HEK293T (cell line): ENCODE data around the gene MYLK.

Experiments
- CTCF ChIA-PET: fragments of 350-600 bp; formaldehyde crosslinking; extraction: SDS; loops from one replicate; lab custom pipeline; 2021; ENCODE audit warnings: antibody characterized with exemption, inconsistent platforms; lab: Yijun Ruan, JAX
- POLR2A ChIA-PET: fragments of 350-600 bp; formaldehyde crosslinking; extraction: SDS; loops from one replicate; lab custom pipeline; 2020; ENCODE audit warnings: antibody characterized with exemption, inconsistent platforms; lab: Yijun Ruan, JAX
- DNase-seq: peaks from one replicate; pipeline ENCODE4 v3.0.0; 2012; ENCODE audit warnings: mixed read lengths; ENCODE audit errors: extremely low spot score
- ARNT ChIP-seq: fragments of 450-650 bp; IDR thresholded peaks from 2 replicates; pipeline ENCODE4 v1.6.1; 2017; ENCODE audit warnings: mild to moderate bottlenecking
- BHLHE40 ChIP-seq: fragments of 450-650 bp; IDR thresholded peaks from 2 replicates; pipeline ENCODE4 v1.6.1; 2016; ENCODE audit warnings: mild to moderate bottlenecking, moderate library complexity, borderline replicate concordance
- CTBP1 ChIP-seq: fragments of 450-650 bp; IDR thresholded peaks from 2 replicates; pipeline ENCODE4 v1.6.1; 2016; ENCODE audit warnings: borderline replicate concordance
- ELF4 ChIP-seq: fragments of 450-650 bp; IDR thresholded peaks from 2 replicates; pipeline ENCODE4 v1.6.1; 2017; ENCODE audit warnings: antibody characterized with exemption
- FOXA1 ChIP-seq: fragments of 450-650 bp; IDR thresholded peaks from 2 replicates; pipeline ENCODE4 v1.6.1; 2016; ENCODE audit warnings: mild to moderate bottlenecking
- FOXK2 ChIP-seq: fragments of 450-650 bp; IDR thresholded peaks from 2 replicates; pipeline ENCODE4 v1.6.1; 2016; ENCODE audit warnings: mild to moderate bottlenecking
- FOXM1 ChIP-seq: fragments of 450-650 bp; IDR thresholded peaks from 2 replicates; pipeline ENCODE4 v1.6.1; 2017; ENCODE audit warnings: mild to moderate bottlenecking, borderline replicate concordance
- HDGF ChIP-seq: fragments of 450-650 bp; IDR thresholded peaks from 2 replicates; pipeline ENCODE4 v1.6.1; 2017; ENCODE audit warnings: antibody characterized with exemption, borderline replicate concordance
- L3MBTL2 ChIP-seq: fragments of 450-650 bp; conservative IDR thresholded peaks from 2 replicates; pipeline ENCODE4 v1.6.1; 2016; ENCODE audit warnings: mild to moderate bottlenecking
- LEF1 ChIP-seq: fragments of 450-650 bp; IDR thresholded peaks from 2 replicates; pipeline ENCODE4 v1.6.1; 2017; ENCODE audit warnings: mild to moderate bottlenecking, borderline replicate concordance
- NFRKB ChIP-seq: fragments of 450-650 bp; IDR thresholded peaks from 2 replicates; pipeline ENCODE4 v1.6.1; 2016; ENCODE audit warnings: mild to moderate bottlenecking, moderate library complexity
- SP1 ChIP-seq: fragments of 450-650 bp; IDR thresholded peaks from 2 replicates; pipeline ENCODE4 v1.6.1; 2017
- SUZ12 ChIP-seq: fragments of 450-650 bp; IDR thresholded peaks from 2 replicates; pipeline ENCODE4 v1.6.1; 2016; ENCODE audit warnings: mild to moderate bottlenecking
- TARDBP ChIP-seq: fragments of 450-650 bp; IDR thresholded peaks from 2 replicates; pipeline ENCODE4 v1.6.1; 2016
- ZNF384 ChIP-seq: fragments of 450-650 bp; IDR thresholded peaks from 2 replicates; pipeline ENCODE4 v1.6.1; 2016
- TF ChIP-seq, protein P1 (sequence below): fragments of 450-650 bp; IDR thresholded peaks from 2 replicates; pipeline ENCODE4 v1.6.1; 2016

MYLK gene

DNA sequence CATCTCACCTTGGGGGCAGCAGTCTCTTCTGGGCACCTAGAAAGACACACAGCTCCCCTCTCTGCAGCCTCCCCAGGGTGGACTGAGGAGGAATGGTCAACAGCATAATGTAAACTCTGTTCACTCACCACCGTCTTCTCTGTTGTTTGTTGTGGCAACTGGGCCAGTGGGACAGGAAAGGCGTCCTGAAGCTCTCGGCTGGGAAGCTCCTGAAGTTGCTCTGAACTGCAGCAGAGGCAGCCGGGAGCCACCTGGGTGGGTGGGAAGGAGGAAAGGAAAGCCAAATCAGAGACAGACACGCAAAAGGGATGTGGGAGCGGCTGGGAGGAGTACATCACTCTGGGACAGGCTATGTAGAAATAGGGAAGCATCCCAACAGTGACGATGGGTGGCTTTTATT, 52.7 kb downstream of the MYLK start:
- TF ChIP-seq, protein P1, sequence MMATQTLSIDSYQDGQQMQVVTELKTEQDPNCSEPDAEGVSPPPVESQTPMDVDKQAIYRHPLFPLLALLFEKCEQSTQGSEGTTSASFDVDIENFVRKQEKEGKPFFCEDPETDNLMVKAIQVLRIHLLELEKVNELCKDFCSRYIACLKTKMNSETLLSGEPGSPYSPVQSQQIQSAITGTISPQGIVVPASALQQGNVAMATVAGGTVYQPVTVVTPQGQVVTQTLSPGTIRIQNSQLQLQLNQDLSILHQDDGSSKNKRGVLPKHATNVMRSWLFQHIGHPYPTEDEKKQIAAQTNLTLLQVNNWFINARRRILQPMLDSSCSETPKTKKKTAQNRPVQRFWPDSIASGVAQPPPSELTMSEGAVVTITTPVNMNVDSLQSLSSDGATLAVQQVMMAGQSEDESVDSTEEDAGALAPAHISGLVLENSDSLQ = no peak
- TF ChIP-seq BHLHE40 (no peak), TARDBP (no peak), SP1 (no peak), CTBP1 (no peak), FOXM1 (no peak), FOXA1 (no peak), ZNF384 (no peak), FOXK2 (no peak)
- ChIA-PET POLR2A (no interaction called here), CTCF (no interaction called here)
- no peak for DNase-seq

DNA sequence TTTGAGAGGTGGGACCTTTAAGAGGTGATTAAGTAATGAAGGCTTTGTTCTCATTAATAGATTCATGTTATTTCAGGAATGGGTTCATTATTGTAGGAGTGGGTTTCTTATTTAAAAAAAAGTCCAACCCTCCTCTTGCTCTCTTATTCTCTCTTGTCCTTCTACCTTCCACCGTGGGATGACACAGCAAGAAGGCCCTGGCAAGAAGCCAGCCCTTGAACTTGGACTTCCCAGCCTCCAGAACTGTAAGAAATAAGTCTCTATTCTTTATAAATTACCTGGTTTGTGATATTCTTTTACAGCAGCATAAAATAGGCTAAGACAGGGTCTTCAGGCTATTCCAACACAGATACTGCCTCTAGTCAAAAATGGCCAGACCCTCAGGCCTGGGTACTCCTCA, 62.2 kb downstream of the MYLK start:
- DNase-seq = no peak
- CTCF ChIA-PET = no interaction called here
- POLR2A ChIA-PET = no interaction called here
- TF ChIP-seq SP1 (no peak), BHLHE40 (no peak), CTBP1 (no peak), L3MBTL2 (no peak), FOXM1 (no peak), HDGF (no peak), ARNT (no peak), ELF4 (no peak), SUZ12 (no peak), LEF1 (no peak)
- TF ChIP-seq, protein P1 = no peak

DNA sequence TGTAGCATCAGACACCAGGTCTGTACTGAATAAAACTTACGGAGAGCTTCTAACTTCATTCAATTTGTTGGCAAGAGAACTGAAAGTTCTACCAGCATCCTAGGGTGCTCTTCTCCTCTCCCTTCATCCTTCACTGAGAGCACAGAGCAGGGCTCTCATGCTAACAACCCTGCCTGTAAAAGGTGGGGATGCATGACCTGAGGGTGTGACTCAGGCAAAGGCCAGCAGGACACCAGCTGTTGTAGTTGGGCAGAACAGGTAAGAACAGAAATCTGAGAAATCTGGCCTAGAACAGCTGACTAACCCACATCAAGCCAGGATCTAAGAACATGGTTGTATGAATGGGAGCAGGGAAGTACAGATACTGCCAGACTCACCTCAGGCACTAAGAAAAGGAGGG, 64.2 kb downstream of the MYLK start:
- TF ChIP-seq ZNF384 (no peak), CTBP1 (no peak), SUZ12 (no peak), LEF1 (no peak), FOXK2 (no peak), ELF4 (no peak), NFRKB (no peak), FOXA1 (no peak), L3MBTL2 (no peak), FOXM1 (no peak), ARNT (no peak), HDGF (no peak)
- CTCF ChIA-PET = no interaction called here
- no peak for DNase-seq
- POLR2A ChIA-PET = no interaction called here

DNA sequence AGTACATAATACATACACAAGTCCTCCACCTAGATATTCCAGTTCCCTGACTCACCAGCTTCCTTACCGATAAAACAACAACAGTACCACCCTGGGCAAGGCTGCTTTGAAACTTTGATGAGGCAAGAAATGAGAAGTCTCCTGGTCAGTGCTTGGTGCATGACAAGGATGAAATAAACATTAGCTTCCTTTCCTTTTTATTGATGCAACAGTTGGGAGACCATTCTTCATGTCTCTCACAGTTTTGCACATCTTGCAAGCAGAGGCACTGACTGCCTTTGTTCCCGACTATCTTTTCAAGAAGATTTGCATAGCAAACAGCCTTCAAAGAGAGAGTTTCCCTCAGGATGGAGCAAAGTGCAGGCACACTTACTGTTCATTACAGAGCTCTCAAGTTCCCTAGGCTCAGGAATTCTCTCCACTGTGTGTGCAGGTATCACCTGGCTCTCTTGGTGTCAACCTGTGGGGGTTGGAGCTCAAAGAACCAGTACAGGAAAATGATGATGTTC, 65.2 kb downstream of the MYLK start:
- ChIA-PET POLR2A (no interaction called here), CTCF (interaction anchor here (0.5 kb wide), 1 partner anchor 61 kb away, joined by 3 read pairs; no protein-coding TSS in a partner anchor)
- TF ChIP-seq LEF1 (no peak), FOXK2 (no peak), FOXA1 (no peak), SUZ12 (no peak), TARDBP (no peak), L3MBTL2 (no peak), CTBP1 (no peak), NFRKB (no peak), FOXM1 (no peak), SP1 (no peak), HDGF (no peak), ZNF384 (no peak)
- TF ChIP-seq, protein P1 = no peak
- no peak for DNase-seq

DNA sequence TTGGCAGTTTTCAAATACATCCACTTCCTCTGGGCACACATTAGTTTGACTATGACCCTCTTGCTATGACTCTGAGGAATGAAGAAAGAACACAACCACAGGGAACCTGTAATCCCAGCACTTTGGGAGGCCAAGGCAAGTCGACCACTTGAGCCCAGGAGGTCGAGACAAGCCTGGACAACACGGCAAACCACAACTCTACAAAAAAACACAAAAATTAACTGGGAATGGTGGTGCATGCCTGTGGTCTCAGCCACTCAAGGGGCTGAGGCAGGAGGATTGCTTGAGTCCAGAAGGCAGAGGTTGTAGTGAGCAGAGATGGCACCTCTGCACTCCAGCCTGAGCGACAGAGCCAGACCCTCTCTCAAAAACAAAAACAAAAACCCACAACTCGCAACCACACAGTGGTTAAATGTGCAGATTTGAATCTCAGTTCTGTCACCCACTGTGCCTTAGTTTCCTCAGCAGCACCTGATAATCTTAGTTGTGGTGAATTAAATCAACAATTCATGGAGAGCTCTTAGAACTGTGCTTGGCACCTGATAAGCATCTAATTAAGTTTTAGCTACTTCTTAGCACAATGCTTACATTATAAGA, 65.7 kb downstream of the MYLK start:
- ChIA-PET CTCF (no interaction called here), POLR2A (no interaction called here)
- no peak for TF ChIP-seq FOXM1
- no peak for TF ChIP-seq SP1
- TF ChIP-seq L3MBTL2 = no peak
- no peak for TF ChIP-seq FOXK2
- no peak for TF ChIP-seq ELF4
- TF ChIP-seq CTBP1 = no peak
- no peak for TF ChIP-seq BHLHE40
- TF ChIP-seq ARNT = no peak
- TF ChIP-seq FOXA1 = no peak
- TF ChIP-seq SUZ12 = no peak
- TF ChIP-seq HDGF = no peak
- no peak for TF ChIP-seq LEF1
- TF ChIP-seq TARDBP = no peak
- TF ChIP-seq, protein P1 = no peak
- no peak for TF ChIP-seq NFRKB
- no peak for TF ChIP-seq ZNF384
- no peak for DNase-seq
